Measurements from ENCODE around the gene BACE1-AS.
"Not testable (repeated sequence)": the region's sequence is repeated elsewhere in the genome, so short reads cannot be mapped to it uniquely, and the experiment has no call there.

The BACE1-AS gene

GRCh38 chr11:117290809-117291396, at the start of gene BACE1-AS:
TSS of gene BACE1-AS (plus strand) at chr11:117291346.
- in situ Hi-C loops (cut with MboI; ENCODE audit: low sequenced_read_pairs) = no loop called here

GRCh38 chr11:117248341-117248740, 42.8 kb upstream of the BACE1-AS start:
- in situ Hi-C loops (cut with MboI; ENCODE audit: low sequenced_read_pairs) = no loop called here

GRCh38 chr11:117249571-117249970, 41.6 kb upstream of the BACE1-AS start:
- in situ Hi-C loops (cut with MboI; ENCODE audit: low sequenced_read_pairs) = no loop called here

GRCh38 chr11:117251506-117251905, 39.6 kb upstream of the BACE1-AS start:
- in situ Hi-C loops (cut with MboI; ENCODE audit: low sequenced_read_pairs) = no loop called here

GRCh38 chr11:117255966-117256365, 35.2 kb upstream of the BACE1-AS start:
- in situ Hi-C loops (cut with MboI; ENCODE audit: low sequenced_read_pairs) = no loop called here

GRCh38 chr11:117256573-117256972, 34.6 kb upstream of the BACE1-AS start:
- in situ Hi-C loops (cut with MboI; ENCODE audit: low sequenced_read_pairs) = no loop called here

- in situ Hi-C loops (cut with MboI; ENCODE audit: low sequenced_read_pairs) = no loop called here
These were observed 32.6 kb upstream of the BACE1-AS start for GRCh38 chr11:117258576-117258975.

- in situ Hi-C loops (cut with MboI; ENCODE audit: low sequenced_read_pairs) = no loop called here
These were observed 31.7 kb upstream of the BACE1-AS start for GRCh38 chr11:117259417-117259816.

GRCh38 chr11:117264624-117265323, 26.4 kb upstream of the BACE1-AS start:
- in situ Hi-C loops (cut with MboI; ENCODE audit: low sequenced_read_pairs) = not testable (repeated sequence)

- in situ Hi-C loops (cut with MboI; ENCODE audit: low sequenced_read_pairs) = no loop called here
These were observed 25.4 kb upstream of the BACE1-AS start for GRCh38 chr11:117265745-117266144.

- in situ Hi-C loops (cut with MboI; ENCODE audit: low sequenced_read_pairs) = no loop called here
These were observed 21.3 kb upstream of the BACE1-AS start for GRCh38 chr11:117269856-117270255.

GRCh38 chr11:117271208-117271607, 19.9 kb upstream of the BACE1-AS start:
- in situ Hi-C loops (cut with MboI; ENCODE audit: low sequenced_read_pairs) = no loop called here

- in situ Hi-C loops (cut with MboI; ENCODE audit: low sequenced_read_pairs) = not testable (repeated sequence)
These were observed 19.0 kb upstream of the BACE1-AS start for GRCh38 chr11:117272175-117272574.

- in situ Hi-C loops (cut with MboI; ENCODE audit: low sequenced_read_pairs) = no loop called here
These were observed 17.4 kb upstream of the BACE1-AS start for GRCh38 chr11:117273550-117274289.

- in situ Hi-C loops (cut with MboI; ENCODE audit: low sequenced_read_pairs) = no loop called here
These were observed 12.8 kb upstream of the BACE1-AS start for GRCh38 chr11:117278347-117278746.

- in situ Hi-C loops (cut with MboI; ENCODE audit: low sequenced_read_pairs) = no loop called here
These were observed 11.3 kb upstream of the BACE1-AS start for GRCh38 chr11:117279711-117280376.

- in situ Hi-C loops (cut with MboI; ENCODE audit: low sequenced_read_pairs) = no loop called here
These were observed 10.0 kb upstream of the BACE1-AS start for GRCh38 chr11:117281159-117281558.

- in situ Hi-C loops (cut with MboI; ENCODE audit: low sequenced_read_pairs) = no loop called here
These were observed 9.3 kb upstream of the BACE1-AS start for GRCh38 chr11:117281869-117282268.

- in situ Hi-C loops (cut with MboI; ENCODE audit: low sequenced_read_pairs) = no loop called here
These were observed 8.2 kb upstream of the BACE1-AS start for GRCh38 chr11:117282956-117283355.

- in situ Hi-C loops (cut with MboI; ENCODE audit: low sequenced_read_pairs) = no loop called here
These were observed 7.1 kb upstream of the BACE1-AS start for GRCh38 chr11:117284053-117284452.

- in situ Hi-C loops (cut with MboI; ENCODE audit: low sequenced_read_pairs) = no loop called here
These were observed 4.6 kb upstream of the BACE1-AS start for GRCh38 chr11:117286588-117286987.

Measured in hTERT RPE-1 (cell line).